Parathyroid adenoma (tissue), 2 donors: ENCODE data around the gene ACACB.
A peak's percentile ranks its signal among the peaks of the same experiment; 100 is the strongest.

Source experiments
- H2AFZ ChIP-seq: fragments of 300-600 bp; sonication (generic); one replicate; pipeline ENCODE4 v1.7.0; 2017; ENCODE audit warnings: antibody characterized with exemption, mild to moderate bottlenecking
- H3K27ac ChIP-seq: fragments of 300-600 bp; sonication (generic); one replicate; pipeline ENCODE4 v1.7.0; 2017
- H3K27me3 ChIP-seq: fragments of 300-600 bp; sonication (generic); one replicate; pipeline ENCODE4 v1.7.0; 2017; ENCODE audit warnings: low read length; ENCODE audit not compliant: control insufficient read depth, insufficient read depth
- H3K36me3 ChIP-seq: fragments of 300-600 bp; sonication (generic); one replicate; pipeline ENCODE4 v1.7.0; 2017; ENCODE audit warnings: low read length; ENCODE audit not compliant: control insufficient read depth, insufficient read depth
- H3K4me1 ChIP-seq: fragments of 300-600 bp; sonication (generic); one replicate; pipeline ENCODE4 v1.7.0; 2017; ENCODE audit warnings: control low read depth
- H3K4me2 ChIP-seq: fragments of 300-600 bp; sonication (generic); one replicate; pipeline ENCODE4 v1.7.0; 2017; ENCODE audit warnings: low read length
- H3K4me3 ChIP-seq: fragments of 300-600 bp; sonication (generic); one replicate; pipeline ENCODE4 v1.7.0; 2017; ENCODE audit warnings: low read depth, low read length
- H3K79me2 ChIP-seq: fragments of 300-600 bp; sonication (generic); one replicate; pipeline ENCODE4 v1.7.0; 2017; ENCODE audit warnings: control low read depth
- H3K9ac ChIP-seq: fragments of 300-600 bp; sonication (generic); one replicate; pipeline ENCODE4 v1.7.0; 2017; ENCODE audit warnings: mild to moderate bottlenecking
- H3K9me3 ChIP-seq: fragments of 300-600 bp; sonication (generic); one replicate; pipeline ENCODE4 v1.7.0; 2017; ENCODE audit warnings: low read length; ENCODE audit not compliant: control insufficient read depth
- TF ChIP-seq, protein P1 (sequence below): fragments of 300-600 bp; sonication (generic); IDR thresholded peaks from one replicate; pipeline ENCODE4 v1.7.0; 2017; ENCODE audit warnings: antibody characterized with exemption, mild to moderate bottlenecking
- donor health status: primary hyperparathyroidism.

ACACB gene

GRCh38 chr12:109105176-109105575 lies 11.2 kb upstream of the ACACB start:
- Histone ChIP-seq H3K79me2 (peaks cover 22% of the 10 kb centered on the region), H2AFZ (no peak overlapping the region), H3K27me3 (no peaks in the 10 kb centered on the region), H3K27ac (no peak overlapping the region), H3K9me3 (no peaks in the 10 kb centered on the region), H3K9ac (no peak overlapping the region), H3K36me3 (no peaks in the 10 kb centered on the region), H3K4me2 (no peak overlapping the region), H3K4me1 (peaks cover 2% of the 10 kb centered on the region), H3K4me3 (no peak overlapping the region)
- TF ChIP-seq, protein P1, sequence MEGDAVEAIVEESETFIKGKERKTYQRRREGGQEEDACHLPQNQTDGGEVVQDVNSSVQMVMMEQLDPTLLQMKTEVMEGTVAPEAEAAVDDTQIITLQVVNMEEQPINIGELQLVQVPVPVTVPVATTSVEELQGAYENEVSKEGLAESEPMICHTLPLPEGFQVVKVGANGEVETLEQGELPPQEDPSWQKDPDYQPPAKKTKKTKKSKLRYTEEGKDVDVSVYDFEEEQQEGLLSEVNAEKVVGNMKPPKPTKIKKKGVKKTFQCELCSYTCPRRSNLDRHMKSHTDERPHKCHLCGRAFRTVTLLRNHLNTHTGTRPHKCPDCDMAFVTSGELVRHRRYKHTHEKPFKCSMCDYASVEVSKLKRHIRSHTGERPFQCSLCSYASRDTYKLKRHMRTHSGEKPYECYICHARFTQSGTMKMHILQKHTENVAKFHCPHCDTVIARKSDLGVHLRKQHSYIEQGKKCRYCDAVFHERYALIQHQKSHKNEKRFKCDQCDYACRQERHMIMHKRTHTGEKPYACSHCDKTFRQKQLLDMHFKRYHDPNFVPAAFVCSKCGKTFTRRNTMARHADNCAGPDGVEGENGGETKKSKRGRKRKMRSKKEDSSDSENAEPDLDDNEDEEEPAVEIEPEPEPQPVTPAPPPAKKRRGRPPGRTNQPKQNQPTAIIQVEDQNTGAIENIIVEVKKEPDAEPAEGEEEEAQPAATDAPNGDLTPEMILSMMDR = no peak

- peaks cover 11% of the 10 kb centered on the region for H3K79me2 ChIP-seq
- H3K36me3 ChIP-seq = no peaks in the 10 kb centered on the region
- peak overlapping the region; percentile 95 for H3K27ac ChIP-seq
- no peak overlapping the region for H3K4me3 ChIP-seq
- H3K9me3 ChIP-seq = no peaks in the 10 kb centered on the region
- H3K9ac ChIP-seq = no peak overlapping the region
- peak overlapping the region; percentile 63 for H2AFZ ChIP-seq
- TF ChIP-seq, protein P1 = no peak
- no peak overlapping the region for H3K4me2 ChIP-seq
- H3K27me3 ChIP-seq = no peaks in the 10 kb centered on the region
- H3K4me1 ChIP-seq = peaks cover 30% of the 10 kb centered on the region
Observed at GRCh38 chr12:109109746-109110350, 6.5 kb upstream of the ACACB start.

DNA sequence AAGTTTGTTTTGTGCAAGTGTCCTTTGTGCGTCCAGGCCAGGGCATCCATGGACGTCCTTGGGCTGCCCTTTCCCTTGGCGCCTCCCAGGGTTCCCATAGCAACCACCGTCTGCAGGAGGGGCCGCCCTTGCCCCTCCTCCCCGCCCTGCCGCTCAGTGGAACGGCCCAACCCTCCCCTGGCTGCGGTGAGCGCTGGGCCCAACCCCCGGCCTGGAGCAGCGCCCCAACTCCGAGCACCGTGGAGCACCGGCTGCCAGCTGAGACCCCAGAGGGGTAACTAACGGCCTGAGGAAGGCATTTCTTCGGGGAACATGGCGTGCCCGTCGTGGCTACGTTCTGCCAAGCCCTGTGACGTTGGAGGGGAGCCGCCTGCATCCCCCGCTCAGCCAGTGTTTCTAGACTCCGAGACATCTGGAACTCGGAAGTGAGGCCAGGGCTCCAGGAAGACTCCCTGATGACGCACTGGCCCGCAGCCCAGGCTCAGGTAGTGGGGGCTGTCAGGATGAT lies 5.3 kb upstream of the ACACB start:
- Histone ChIP-seq H3K36me3 (no peaks in the 10 kb centered on the region), H3K9ac (no peak overlapping the region), H3K4me1 (peaks cover 40% of the 10 kb centered on the region), H2AFZ (peak overlapping the region; percentile 63), H3K9me3 (no peaks in the 10 kb centered on the region), H3K4me2 (peak overlapping the region; percentile 85), H3K27ac (peak overlapping the region; percentile 95), H3K79me2 (peaks cover 11% of the 10 kb centered on the region), H3K4me3 (peak overlapping the region; percentile 76), H3K27me3 (no peaks in the 10 kb centered on the region)
- TF ChIP-seq, protein P1 = no peak

DNA sequence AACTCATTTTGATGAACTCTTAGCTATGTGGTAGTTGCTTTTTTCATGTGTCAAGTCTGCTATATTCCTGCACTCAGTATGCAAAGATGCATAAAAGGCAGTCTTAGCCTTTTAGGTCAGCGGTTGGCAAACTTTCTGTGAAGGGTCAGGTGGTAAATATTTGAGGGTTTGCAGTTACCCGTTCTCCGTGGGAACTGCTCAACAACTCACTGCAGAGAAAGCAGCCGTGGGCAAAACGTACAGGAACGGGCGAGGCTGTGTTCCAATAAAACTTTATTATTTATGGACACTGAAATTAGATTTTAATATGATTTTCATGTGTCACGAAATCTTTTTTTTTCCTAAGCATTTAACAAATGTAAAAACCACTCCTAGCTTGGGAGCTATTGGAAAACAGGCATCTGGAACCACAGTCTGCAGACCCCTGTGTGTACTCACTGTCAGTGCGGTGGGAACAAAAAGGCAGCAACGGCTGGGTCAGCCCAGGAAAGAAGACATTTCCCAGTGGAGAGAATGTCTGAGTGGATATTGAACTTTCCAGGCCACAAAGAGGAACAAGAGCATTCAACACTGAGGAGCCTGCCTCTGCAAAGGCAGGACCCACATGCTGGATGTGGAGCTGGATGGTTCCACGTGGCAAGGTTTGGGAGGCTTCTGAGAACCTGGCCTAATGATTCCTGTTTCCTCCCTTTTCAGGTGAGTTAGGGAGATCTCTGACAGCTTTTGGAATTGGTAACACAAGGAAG lies 3.5 kb upstream of the ACACB start:
- H2AFZ ChIP-seq = peak overlapping the region; percentile 47
- H3K79me2 ChIP-seq = peaks cover 11% of the 10 kb centered on the region
- H3K27me3 ChIP-seq = no peaks in the 10 kb centered on the region
- peak overlapping the region; percentile 92 for H3K27ac ChIP-seq
- H3K4me3 ChIP-seq = peak overlapping the region; percentile 40
- no peak overlapping the region for H3K9ac ChIP-seq
- H3K36me3 ChIP-seq = no peaks in the 10 kb centered on the region
- H3K9me3 ChIP-seq = no peaks in the 10 kb centered on the region
- H3K4me1 ChIP-seq = peaks cover 54% of the 10 kb centered on the region
- TF ChIP-seq, protein P1 = no peak
- H3K4me2 ChIP-seq = peak overlapping the region; percentile 72
